ENCODE measurements around the gene SEMA4D.

The SEMA4D gene

DNA sequence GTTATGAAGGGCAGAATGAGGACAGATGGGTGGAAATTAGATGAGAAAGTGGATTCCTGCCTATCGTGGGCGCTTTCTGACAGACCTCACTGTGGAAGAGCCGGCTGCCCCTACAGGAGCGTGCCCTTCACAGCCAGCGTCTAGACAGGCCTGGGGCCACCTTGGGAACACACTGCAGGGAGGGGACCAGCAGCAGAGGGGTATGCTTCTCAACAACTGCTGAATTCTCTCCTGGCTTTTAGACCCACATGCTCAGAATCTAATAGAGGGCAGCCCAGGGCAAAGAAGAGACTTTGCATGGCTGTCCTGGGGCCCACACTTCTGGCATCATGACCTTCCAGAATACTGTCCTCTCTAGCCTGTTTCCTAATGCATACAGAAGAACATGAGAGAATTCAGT, 2.1 kb upstream of the SEMA4D start:
- no peak for DNase-seq

DNA sequence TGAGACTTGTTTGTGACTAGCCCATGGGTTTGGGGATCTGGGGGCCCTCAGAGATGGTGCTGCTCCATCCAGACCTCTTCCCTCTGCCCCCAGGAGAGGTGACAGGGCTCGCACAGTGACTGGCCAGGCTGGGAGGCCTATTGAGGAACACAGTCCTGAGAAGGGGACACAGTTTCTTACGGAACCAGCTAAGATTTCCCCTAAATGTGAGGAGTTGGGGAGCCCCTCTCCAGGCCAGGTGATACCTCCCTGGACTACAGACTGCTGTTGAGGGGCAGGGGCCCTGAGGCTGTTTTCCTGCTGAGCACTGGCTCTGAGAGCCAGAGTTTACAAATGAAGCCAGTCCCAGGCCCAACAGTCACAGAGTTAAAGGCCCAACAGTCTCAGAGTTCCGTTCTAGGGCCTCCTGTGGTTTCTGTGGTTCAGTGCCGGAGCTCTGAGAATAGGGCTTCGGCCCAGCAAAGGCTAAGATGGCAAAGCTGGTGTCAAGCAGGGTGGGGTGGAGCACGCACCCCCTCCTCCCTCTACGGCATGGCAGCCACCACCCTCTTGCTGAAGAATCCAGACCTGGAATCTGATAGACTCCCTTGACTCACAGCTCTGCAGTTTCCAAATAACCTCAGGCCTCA, 1.1 kb upstream of the SEMA4D start:
- peak; percentile 59 for DNase-seq

DNA sequence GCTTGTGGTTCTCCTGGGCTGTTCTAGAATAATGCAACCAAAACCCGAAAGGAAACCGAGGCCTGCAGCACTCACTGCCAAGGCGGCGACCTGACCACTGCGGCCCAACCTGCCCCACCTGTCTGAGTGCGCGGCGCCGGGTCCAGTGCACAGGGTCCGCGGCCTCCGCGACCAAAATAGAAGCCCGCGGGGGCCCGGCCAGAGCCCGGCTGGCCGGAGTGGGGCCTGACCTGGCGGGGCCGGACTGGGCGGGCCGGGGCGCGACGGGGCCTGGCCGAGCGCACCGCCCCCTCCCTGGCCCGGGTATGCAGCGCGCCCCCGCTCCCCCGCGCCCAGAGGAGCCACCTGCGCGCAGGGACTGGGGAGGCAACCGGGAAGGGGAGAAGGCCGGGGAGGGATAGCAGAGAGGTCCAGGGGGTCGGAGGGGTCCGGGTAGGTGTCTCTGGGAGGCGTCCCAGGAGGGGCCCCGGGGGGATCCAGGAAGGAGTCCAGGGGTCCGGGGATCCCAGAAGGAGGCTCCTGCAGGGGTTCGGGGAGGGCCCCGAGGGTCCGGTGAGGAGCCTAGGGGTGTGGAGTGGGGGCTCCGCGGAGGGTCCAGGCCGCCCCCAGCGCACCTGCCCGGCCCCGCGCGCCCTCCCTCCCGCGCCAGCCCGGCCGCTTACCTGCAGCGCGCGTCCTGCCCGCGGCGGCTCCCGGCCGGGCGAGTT, 503 bp downstream of the SEMA4D start:
- DNase-seq: no peak

DNA sequence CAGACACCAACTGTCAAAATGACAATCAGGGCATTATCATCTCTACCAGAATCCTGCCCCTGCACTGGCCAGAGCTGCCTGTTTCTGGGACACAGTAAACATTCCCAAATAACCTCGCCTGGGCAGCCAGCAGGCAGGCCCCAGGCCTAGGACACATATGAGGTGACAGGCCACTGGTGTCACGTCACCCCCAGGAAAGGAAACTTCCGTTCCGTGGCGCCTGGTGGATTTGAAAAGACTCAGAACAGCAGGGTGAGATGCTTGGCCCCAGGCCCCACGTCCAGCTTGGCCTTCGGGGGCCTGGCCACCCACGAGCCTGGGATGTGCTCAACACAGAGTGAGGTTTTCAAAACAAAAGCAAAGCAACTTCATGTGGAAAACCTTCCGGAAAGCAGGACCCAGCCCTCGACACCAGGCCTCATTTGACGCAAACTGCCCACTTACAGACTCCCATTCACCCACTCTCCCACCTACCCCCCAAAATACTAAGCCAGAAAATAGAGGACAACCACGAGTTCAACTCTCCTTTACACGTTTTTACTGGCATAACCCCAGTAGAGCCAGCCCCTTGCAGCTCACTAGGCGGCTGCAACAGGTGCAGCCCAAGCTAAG, 1.2 kb downstream of the SEMA4D start:
- DNase-seq: no peak

DNA sequence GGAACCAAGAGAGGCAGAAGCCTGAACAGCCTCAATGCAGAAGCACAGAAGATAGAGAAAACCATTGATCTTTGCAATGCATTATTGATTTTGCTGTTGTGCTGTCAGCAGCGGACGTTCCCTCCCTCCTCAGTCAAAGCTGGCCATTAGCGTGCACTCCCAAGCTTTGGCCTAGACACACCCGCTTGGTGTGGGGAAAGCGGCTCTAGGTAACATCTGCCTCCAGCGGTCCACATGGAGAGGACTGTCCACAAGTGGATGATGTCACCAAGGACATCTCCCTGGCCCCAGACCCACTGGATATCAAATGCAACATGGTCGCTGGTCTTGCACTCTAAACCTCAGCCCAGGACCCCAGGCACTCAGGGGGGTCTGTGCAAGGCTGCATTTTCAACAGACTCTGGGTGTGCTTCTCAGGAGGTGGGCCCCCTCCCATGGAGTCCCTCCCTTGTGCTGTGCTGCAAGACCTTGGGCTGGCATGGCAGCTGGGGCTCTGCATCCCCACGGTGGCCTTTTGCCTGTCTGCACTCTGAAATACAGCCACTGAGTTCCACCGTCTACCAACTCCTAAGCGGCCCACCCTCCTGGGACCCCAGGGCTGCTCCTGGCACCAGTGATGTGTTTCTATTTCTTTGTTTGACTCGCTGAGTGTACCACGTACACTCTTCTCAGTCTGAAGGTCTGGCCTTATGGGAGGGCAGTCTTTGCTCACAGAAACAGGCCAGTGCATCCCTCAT, 1.9 kb downstream of the SEMA4D start:
- DNase-seq: no peak

DNA sequence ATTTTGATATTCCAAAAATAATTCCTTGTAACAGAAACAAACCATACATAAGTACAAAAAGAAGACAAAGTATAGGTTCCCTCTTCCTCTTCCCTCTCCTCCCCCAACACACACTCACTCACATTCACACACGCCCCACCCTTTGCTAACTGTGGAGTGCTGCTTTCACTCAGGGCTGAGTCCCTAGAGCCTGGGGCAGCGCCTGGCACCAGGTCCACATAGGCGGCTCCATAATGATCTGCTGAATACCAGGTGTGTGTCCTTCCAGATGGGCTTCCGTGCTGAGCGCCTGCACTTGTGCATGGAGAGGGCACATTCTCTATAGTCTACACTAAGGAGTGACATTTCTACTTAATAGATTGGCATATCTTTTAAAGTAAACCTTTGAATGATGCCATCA, 3.7 kb downstream of the SEMA4D start:
- no peak for DNase-seq

DNA sequence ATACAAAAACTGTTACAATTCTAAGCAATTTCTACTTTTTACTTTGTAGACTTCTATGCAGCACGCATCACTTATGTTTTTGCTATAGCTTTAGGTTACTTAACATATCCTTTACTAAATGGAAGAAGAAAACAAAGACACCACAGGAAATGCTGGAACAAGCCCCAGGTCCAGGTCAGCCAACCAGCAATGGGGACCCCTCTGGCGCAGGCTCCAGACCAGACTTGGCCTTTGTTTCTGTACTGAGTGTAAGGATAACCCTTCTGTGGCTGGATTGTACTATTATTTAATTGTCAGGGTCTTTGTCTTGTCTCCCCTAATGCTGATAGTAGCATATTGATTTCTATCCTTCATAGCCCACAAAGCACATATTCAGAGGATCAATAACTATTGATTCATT, 4.2 kb downstream of the SEMA4D start:
- no peak for DNase-seq

DNA sequence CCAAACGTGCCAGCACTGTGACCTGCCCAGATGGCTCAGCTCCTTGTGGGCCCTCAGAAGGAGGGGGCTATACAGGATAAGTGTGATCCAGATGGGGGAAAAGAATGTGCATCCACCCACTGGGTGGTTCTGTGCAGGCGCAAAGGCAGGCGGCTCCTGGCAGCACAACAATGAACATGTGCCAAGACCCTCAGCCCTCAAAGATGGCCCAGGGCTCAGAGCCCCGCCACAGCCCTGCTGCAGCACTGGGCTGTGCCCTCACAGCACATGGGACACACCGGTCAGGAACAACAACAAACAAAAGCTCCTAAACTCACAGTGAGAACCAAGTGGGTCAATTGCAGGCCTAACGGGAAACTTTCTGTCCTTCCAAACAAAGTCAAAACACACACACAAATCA, 4.7 kb downstream of the SEMA4D start:
- no peak for DNase-seq

DNA sequence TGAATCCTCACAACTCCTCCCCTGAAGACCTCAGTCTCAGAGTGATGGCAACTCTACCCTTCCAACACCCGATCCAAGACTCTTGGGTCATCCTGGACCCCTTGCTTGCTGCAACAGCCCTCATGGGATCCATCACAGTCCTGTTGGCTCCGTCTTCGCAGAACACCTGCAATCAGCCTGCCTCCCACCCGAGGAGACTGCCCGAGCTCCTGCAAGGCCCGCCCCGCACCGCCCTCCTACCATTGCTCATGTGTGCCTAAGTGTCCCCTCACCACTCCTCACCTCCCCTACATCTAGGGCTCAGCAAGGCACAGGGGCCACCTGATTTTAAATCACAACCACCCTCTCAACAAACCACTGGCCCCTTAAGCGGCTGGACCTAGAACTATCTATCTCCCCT, 5.3 kb downstream of the SEMA4D start:
- DNase-seq: no peak

DNA sequence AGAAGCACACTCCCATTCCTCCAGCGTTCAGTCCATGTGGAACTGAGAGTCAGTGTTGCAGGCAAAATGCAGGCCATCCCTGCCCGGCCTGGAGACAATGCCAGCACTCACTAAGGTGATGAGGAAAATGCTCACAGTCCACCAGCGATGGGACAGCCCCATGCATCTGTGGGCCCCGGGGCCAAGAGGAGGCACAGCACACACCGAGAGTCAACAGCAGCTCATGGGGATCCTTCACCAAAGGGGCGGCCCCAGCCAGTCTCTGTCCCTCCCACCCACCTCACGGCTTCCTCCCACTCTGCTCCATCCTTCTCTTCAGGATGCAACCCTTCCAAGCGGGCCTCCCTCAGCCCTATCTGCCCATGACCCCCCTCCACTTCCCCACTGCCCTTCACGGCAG, 6.2 kb downstream of the SEMA4D start:
- DNase-seq: no peak

DNA sequence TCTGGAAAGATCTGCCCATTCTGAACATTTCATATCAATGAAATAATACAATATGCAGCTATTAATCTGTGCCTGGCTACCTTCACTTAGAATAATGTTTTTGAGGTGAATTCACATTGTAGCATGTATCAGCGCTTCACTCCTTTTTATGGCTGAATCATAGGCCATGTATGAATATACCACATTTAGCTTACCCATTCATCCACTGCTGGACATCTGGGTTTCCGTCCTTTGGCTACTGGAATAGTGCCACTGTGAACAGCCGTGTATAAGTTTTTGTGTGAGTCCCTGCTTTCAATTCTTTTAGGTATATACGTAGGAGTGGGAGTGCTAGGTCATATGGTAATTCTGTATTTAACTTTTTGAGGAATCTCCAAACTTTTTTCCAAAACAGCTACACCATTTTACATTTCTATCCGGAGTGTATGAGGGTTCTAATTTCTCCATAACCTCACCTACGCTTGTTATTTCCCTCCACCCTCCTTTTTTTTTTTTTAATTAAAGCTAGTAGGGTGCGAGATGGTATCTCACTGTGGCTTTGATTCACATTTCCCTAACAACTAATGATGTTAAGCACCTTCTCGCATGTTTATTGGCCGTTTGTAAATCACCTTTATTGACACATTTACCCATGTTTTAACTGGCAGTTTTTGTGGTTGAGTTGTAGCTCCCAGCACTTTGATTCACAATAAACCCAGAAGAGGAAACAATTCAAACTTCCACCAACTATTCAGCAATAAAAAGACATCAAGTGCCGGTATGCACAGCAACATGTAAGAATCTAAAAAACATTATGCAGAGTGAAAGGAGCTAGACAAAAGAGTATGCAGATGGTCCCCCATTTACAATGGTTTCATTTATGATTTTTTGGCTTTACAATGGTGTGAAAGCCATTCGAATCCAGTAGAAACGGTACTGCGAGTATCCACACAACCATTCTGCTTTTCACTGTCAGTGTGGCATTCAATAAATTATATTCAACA, 8.1 kb downstream of the SEMA4D start:
- no peak for DNase-seq

DNA sequence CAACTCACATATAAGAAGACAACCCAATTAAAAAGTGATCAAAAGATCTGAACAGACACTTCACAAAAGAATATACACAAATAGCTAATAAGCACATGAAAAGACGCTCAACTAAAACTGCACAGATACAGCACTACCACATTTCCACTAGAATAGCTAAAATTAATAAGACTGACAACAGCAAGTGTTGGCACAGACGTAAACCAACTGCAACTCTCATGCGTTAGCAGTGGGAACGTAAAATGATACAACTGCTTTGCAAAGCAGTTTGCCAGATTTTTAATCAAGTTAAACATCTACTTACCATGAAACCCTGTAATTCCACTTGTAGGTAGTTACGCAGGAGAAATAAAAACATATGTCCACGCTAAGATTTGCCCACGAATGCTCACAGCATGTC, 9.0 kb downstream of the SEMA4D start:
- no peak for DNase-seq

DNA sequence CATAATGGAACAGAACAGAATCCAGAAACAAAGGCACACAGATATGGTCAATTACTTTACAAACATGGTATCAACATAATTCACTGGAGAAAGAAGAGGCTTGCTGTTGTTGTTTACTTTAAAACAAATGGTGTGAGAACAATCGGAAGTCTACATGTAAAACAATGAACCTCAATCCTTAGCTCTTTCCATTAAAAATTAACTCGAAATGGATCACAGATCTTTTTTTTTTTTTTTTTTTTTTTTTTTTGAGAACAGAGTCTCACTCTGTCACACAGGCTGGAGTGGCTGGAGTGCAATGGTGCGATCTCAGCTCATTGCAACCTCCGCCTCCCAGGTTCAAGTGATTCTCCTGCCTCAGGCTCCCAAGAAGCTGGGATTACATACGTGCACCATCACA, 9.8 kb downstream of the SEMA4D start:
- no peak for DNase-seq

DNA sequence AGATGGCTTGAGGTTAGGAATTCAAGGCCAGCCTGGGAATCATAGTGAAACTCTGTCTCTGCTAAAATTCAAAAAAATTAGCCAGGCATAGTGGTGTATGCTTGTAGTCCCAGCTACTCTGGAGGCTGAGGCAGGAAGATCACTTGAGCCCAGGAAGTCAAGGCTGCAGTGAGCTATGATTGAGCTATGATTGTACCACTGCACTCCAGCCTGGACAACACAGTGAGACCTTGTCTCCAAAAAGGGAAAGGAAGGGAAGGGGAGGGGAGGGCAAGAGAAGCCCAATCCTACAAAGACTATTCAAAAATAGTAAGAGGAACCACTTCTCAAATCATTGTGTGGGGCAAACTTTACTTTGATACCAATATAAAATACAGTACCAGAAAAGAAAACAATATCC, 11.2 kb downstream of the SEMA4D start:
- DNase-seq: no peak

DNA sequence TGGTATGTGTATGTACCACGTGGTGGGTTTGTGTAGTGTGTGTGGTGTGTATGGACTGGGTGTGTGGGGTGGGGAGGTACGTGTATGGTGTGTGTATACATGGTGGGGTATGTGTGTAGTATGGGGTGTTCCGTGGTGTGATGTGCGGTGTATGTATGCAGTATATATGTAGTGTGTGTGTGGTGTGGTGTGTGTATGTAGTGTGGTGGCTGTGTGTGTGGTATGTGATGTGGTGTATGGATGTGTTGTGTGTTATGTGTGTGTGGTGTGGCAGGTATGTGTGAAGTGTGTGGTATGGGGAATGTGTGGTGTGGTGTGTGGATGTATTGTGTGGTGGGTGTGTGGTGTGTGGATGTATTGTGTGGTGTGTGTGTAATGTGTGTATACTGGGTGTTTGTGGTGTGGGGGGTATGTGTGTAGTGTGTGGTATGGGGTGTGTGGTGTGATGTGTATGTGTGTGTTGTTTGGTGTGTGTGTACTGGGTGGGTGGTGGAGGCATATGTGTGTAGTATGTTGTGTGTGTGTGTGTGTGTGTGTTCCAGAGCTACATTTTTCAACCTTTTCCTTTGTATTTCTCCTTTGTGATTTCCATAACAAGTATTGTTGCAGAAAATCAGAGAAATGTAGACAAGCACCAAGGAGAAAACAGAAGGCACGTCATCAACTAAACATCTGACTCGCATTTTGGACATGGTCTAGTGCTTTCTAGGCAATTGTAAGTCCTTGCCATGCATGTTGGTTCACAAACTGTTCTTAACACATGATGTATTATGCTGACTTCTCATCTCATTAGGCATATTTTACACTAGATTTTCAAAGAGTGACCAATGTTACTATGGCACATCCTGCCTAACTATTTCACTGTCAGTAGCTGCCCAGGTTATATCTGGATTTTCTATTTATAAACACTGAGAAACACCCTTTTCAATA, 13.2 kb downstream of the SEMA4D start:
- no peak for DNase-seq

DNA sequence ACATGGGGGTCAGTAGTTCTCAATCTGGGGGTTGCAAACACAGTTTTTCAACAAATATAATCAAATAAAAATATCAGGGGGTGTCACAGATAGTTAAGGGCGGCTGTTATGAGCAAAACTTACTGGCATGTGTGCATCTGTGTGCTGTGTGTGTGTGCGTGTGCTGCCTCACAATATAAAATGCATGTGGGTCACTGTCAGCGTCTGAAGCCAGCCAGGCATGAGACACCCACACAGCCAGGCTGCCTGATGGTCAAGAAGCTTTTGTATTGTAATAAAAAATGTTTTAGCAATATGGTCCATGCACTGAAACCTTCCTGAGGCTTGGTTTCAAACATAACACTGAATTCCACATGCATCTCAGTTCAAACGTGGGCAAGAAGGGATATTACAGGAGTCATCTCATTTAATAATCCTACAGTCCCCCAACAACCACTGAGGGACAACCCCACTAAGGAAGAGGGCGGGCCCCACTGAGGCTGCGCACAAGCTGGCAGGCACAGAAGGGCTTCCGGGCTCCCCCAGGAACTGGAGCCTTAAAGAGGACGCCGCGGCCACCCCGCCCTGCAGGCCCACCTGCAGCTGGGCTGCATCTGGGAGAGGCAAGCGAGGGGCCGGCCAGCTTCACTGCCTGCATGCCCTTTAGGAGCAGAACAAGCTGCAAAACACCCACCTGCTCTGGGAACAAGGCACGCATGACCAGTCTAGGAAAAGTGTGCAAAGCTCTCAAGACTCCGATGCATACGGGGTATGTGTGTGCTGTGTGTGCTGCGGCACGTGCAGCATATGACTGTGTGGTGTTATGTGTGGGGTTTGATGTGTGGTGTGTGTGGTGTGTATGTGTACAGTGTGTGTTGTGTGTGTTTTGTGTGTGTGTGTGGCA, 14.1 kb downstream of the SEMA4D start:
- DNase-seq: peak; percentile 70

DNA sequence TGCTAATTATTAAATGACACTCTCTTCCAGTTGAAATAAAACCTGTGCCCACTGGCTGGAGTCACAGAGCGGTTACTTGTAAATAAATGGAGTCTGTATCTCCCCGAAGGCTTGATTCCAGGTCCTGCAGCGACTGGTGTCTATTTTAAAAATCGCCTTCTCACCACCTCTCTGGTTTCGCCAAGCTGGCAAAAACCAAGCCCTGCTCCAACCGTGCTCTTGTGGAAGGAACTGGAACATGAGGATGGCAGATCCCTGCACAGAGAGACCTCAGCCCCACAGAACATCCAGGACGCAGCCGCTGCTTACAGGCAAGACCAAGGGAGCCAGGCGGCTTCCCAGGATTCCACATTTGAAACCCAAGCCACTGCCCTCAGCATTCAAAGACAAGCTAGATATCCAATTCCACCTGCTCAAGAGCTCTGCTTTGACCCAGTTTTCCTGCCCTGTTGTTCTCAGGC, 15.0 kb downstream of the SEMA4D start:
- no peak for DNase-seq

DNA sequence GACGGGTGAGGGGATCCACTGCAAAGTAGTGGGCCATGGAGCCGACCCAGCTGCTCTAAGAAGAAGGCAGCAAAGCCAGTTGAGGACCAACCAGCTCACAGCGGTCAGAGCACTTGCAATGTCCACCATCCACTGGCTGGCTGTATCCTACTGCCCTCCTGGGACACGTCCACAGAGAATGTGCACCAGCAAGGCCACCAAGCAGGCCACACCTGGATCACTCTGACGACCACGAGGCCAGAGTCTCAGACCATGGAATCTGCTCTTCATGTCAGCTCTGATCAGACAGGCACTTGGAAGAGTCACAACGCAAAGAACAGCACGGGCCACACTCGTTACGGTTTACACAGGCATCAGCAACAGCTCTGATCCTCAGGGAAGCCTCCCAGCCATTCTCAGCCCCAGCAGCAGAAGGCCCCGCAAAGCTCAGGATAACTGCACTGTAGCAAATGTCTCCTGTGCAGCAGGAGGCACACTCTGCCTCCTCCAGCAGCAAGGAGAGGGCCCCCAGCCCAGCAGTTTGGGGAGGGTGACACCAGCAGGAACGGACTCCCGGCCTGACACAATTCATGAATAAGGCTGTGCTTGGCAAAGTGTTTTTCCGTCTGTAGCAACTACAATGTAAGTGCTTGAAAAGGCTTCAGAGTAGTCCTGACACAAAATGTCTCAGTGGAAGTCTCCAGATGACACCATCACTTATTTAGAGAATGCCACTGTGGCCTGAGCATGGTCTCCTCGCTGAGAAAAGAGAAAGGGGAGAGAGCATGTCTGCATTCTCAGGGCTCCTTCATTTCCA, 15.7 kb downstream of the SEMA4D start:
- DNase-seq: no peak

DNA sequence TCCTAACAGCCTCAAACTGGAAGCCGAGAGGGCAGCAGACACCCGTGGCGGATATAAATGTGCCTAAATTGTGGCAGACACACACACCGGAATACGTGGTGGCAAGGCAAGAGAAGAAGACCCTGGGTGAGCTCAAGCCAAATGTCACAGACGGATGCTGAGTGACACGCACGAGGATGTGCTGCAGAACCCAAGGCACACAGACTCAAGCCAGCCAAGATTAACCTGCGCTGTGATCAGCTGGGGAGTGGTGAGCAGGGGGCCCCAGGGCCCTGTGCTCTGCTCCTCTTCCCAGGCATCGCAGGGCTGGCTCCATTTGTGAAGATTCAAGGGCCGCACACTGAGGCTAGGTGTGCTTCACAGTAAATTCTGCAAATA, 16.4 kb downstream of the SEMA4D start:
- peak; percentile 58 for DNase-seq
